Fibroblast of lung (primary cell): Measurements from ENCODE around the gene ANKRD7. TPM values are rescaled to one million over a fixed set of nuclear protein-coding genes. Genes with fewer than 3 reads are reported as not detected.
"Not testable (repeated sequence)": the region's sequence is repeated elsewhere in the genome, so short reads cannot be mapped to it uniquely, and the experiment has no call there.

Experiments
- DNase-seq, 2 donors: peaks; one replicate each; pipeline versions ENCODE4 v3.0.0 to v3.0.0-alpha.2; 2010; ENCODE audit warnings: low read depth in 2 of 2
- H2AFZ ChIP-seq: 2 replicates; pipeline ENCODE4 v1.5.1; 2012; ENCODE audit warnings: low read length, control low read depth, inconsistent platforms
- H3K27ac ChIP-seq: 2 replicates; pipeline ENCODE4 v1.5.1; 2011; ENCODE audit warnings: low read length, control low read depth; ENCODE audit not compliant: insufficient read depth
- H3K27me3 ChIP-seq: 2 replicates; pipeline ENCODE4 v1.5.1; 2011; ENCODE audit warnings: mild to moderate bottlenecking, low read length; ENCODE audit not compliant: control insufficient read depth, insufficient read depth
- H3K36me3 ChIP-seq: 2 replicates; pipeline ENCODE4 v1.5.1; 2011; ENCODE audit warnings: low read length; ENCODE audit not compliant: control insufficient read depth, insufficient read depth
- H3K4me1 ChIP-seq: 2 replicates; pipeline ENCODE4 v1.5.1; 2011; ENCODE audit warnings: low read length; ENCODE audit not compliant: control insufficient read depth, insufficient read depth; ENCODE audit errors: extremely low read depth
- H3K4me2 ChIP-seq: 2 replicates; pipeline ENCODE4 v1.5.1; 2011; ENCODE audit warnings: low read length, control low read depth; ENCODE audit not compliant: insufficient read depth; ENCODE audit errors: extremely low read depth
- H3K4me3 ChIP-seq, 4 experiments: fragments of 200-600 bp in 1 of 4; sonication (generic) in 1 of 4; replicated peaks in 1 of 4; 2 replicates each; pipeline ENCODE4 v1.5.1; 2011 to 2016; ENCODE audit warnings: low read length in 4 of 4, low read depth in 3 of 4, mild to moderate bottlenecking in 3 of 4, control low read depth in 2 of 4, inconsistent platforms in 1 of 4, mixed read lengths in 1 of 4; ENCODE audit not compliant: insufficient read depth in 1 of 4; ENCODE audit errors: control extremely low read depth in 1 of 4
- H3K79me2 ChIP-seq: 2 replicates; pipeline ENCODE4 v1.5.1; 2012; ENCODE audit warnings: mild to moderate bottlenecking, low read length, inconsistent platforms; ENCODE audit not compliant: control insufficient read depth, insufficient read depth
- H3K9ac ChIP-seq: 2 replicates; pipeline ENCODE4 v1.5.1; 2011; ENCODE audit warnings: mild to moderate bottlenecking, low read length, control low read depth; ENCODE audit not compliant: insufficient read depth
- H3K9me3 ChIP-seq: 2 replicates; pipeline ENCODE4 v1.5.1; 2012; ENCODE audit warnings: low read depth, low read length; ENCODE audit not compliant: control insufficient read depth, insufficient read depth
- H4K20me1 ChIP-seq: 2 replicates; pipeline ENCODE4 v1.5.1; 2011; ENCODE audit warnings: low read length; ENCODE audit not compliant: control insufficient read depth, insufficient read depth; ENCODE audit errors: extremely low read depth
- EZH2 ChIP-seq: IDR thresholded peaks from 2 replicates; pipeline ENCODE4 v1.5.1; 2012; ENCODE audit warnings: low read length, control low read depth, mild to moderate bottlenecking; ENCODE audit errors: missing control alignments
- polyA plus RNA-seq, 2 donors: library from polyadenylated mRNA; depleted of rRNA in 1 of 2; stranded (reverse) in 1 of 2; unstranded in 1 of 2; fragments of >200 nt; gene quantifications; 2 replicates each; pipeline ENCODE4 v1.2.1, GENCODE V29; 2011 to 2012; ENCODE audit warnings: missing spikeins in 1 of 2
- total RNA-seq: library from RNA; depleted of rRNA; stranded (reverse); fragments of >200 nt; gene quantifications from 2 replicates; pipeline ENCODE4 v1.2.1, GENCODE V29; 2014
- TF ChIP-seq, protein P1 (sequence below), 2 donors: IDR thresholded peaks in 1 of 2; conservative IDR thresholded peaks in 1 of 2; 1 replicate in 1 of 2; 2 replicates in 1 of 2; pipeline ENCODE4 v1.5.1; 2011 to 2012; ENCODE audit warnings: low read length in 2 of 2, control low read depth in 1 of 2, inconsistent platforms in 1 of 2, low read depth in 1 of 2, mild to moderate bottlenecking in 1 of 2

The ANKRD7 gene
- total and polyA plus RNA-seq, 2 donors (not counting 1 experiment from before 2014, with no cell fraction given), result 0.40 to 2.8 TPM

DNA sequence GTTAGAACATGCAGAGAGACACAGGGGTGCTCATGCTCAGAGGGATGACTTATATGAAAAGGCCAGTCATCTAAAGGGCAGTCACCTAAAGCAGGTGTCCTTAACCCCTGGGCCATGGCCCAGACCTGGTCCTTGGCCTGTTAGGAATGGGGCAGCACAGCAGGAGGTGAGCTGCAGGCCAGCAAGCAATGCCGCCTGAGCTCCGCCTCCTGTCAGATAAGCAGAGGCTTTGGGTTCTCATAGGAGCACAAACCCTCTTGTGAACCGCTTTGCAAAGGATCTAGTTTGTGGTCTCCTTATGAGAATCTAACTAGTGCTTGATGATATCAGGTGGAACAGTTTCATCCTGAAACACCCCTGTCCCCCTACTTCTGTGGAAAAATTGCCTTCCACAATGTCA, 14.5 kb downstream of the ANKRD7 start:
- no peak overlapping the region for H3K27ac ChIP-seq
- no peak overlapping the region for H3K9ac ChIP-seq
- no peak for DNase-seq
- H3K4me1 ChIP-seq, result no peaks in the 10 kb centered on the region
- H3K4me2 ChIP-seq, result no peak overlapping the region
- no peaks in the 10 kb centered on the region for H3K27me3 ChIP-seq
- no peak overlapping the region for H3K4me3 ChIP-seq
- no peaks in the 10 kb centered on the region for H3K79me2 ChIP-seq
- TF ChIP-seq, protein P1, sequence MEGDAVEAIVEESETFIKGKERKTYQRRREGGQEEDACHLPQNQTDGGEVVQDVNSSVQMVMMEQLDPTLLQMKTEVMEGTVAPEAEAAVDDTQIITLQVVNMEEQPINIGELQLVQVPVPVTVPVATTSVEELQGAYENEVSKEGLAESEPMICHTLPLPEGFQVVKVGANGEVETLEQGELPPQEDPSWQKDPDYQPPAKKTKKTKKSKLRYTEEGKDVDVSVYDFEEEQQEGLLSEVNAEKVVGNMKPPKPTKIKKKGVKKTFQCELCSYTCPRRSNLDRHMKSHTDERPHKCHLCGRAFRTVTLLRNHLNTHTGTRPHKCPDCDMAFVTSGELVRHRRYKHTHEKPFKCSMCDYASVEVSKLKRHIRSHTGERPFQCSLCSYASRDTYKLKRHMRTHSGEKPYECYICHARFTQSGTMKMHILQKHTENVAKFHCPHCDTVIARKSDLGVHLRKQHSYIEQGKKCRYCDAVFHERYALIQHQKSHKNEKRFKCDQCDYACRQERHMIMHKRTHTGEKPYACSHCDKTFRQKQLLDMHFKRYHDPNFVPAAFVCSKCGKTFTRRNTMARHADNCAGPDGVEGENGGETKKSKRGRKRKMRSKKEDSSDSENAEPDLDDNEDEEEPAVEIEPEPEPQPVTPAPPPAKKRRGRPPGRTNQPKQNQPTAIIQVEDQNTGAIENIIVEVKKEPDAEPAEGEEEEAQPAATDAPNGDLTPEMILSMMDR (conservative IDR thresholded peaks at IDR 0.05 in 1 of 2, IDR thresholded peaks at IDR 0.05 in 1 of 2; ENCODE audit: low read depth in 1 of 2, low read length in 2 of 2), result no peak
- TF ChIP-seq EZH2, result no peak
- no peak overlapping the region for H2AFZ ChIP-seq
- no peaks in the 10 kb centered on the region for H3K36me3 ChIP-seq
- H3K9me3 ChIP-seq, result no peaks in the 10 kb centered on the region
- H4K20me1 ChIP-seq, result no peaks in the 10 kb centered on the region

DNA sequence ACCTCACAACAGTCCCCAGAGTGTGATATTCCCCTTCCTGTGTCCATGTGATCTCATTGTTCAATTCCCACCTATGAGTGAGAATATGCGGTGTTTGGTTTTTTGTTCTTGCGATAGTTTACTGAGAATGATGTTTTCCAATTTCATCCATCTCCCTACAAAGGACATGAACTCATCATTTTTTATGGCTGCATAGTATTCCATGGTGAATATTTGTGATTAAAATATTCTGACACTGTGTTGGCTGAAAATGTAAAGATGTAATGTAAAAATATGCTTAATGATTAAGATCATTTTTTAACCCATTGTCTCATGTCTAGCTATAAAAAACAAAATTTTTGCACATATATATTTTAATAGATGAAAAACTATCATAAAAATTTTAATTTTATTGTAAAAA, 15.8 kb downstream of the ANKRD7 start:
- H3K4me2 ChIP-seq, H3K9ac ChIP-seq, H2AFZ ChIP-seq, H3K27me3 ChIP-seq, H4K20me1 ChIP-seq, H3K4me1 ChIP-seq, DNase-seq, H3K36me3 ChIP-seq, H3K9me3 ChIP-seq, H3K79me2 ChIP-seq, H3K27ac ChIP-seq, H3K4me3 ChIP-seq: not testable (repeated sequence)

DNA sequence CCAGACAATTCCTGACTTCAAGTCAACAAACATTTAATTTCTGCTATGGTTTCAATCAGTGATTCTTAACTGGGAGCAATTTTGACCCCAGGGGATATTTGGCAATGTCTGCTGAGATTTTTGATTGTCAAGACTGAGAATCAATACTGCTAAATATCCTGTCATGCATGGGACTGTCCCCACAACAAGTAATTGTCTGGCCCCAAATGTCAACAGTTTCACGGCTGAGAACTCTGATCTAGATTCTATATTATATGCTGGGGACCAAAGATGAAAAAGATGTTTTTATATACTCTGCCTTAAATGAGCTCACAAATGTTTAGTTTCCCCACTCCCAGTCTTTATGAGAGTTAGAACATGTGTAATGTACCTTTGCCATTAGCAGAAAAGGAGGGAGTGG, 19.2 kb downstream of the ANKRD7 start:
- DNase-seq, result no peak
- Histone ChIP-seq H2AFZ (no peak overlapping the region), H3K27ac (no peak overlapping the region), H4K20me1 (no peaks in the 10 kb centered on the region), H3K36me3 (no peaks in the 10 kb centered on the region), H3K4me1 (no peaks in the 10 kb centered on the region), H3K9ac (no peak overlapping the region), H3K79me2 (no peaks in the 10 kb centered on the region), H3K9me3 (no peaks in the 10 kb centered on the region), H3K4me3 (no peak overlapping the region), H3K4me2 (no peak overlapping the region), H3K27me3 (no peaks in the 10 kb centered on the region)
- TF ChIP-seq EZH2, result no peak
- TF ChIP-seq, protein P1 (conservative IDR thresholded peaks at IDR 0.05 in 1 of 2, IDR thresholded peaks at IDR 0.05 in 1 of 2; ENCODE audit: low read depth in 1 of 2, low read length in 2 of 2), result no peak
